Kidney epithelial cell (primary cell): ENCODE results near the gene TMEM87B. TPM values are rescaled to one million over a fixed set of nuclear protein-coding genes. Genes with fewer than 3 reads are reported as not detected.

Source experiments
- DNase-seq: peaks from one replicate; pipeline ENCODE4 v3.0.0-alpha.2; 2010; ENCODE audit warnings: low read depth
- H3K27me3 ChIP-seq: 2 replicates; pipeline ENCODE4 v1.6.0; 2011; ENCODE audit warnings: low read length; ENCODE audit not compliant: control insufficient read depth, insufficient read depth
- H3K36me3 ChIP-seq: 2 replicates; pipeline ENCODE4 v1.5.1; 2011; ENCODE audit warnings: low read length; ENCODE audit not compliant: control insufficient read depth, insufficient read depth
- H3K4me3 ChIP-seq: 2 replicates; pipeline ENCODE4 v1.5.1; 2011; ENCODE audit warnings: low read depth, mild to moderate bottlenecking, control low read depth, low read length
- total RNA-seq: library from RNA; depleted of rRNA; stranded (reverse); fragments of >200 nt; gene quantifications from 2 replicates; pipeline ENCODE4 v1.2.3, GENCODE V29; 2015
- TF ChIP-seq, protein P1 (sequence below): IDR thresholded peaks from 2 replicates; pipeline ENCODE4 v1.5.1; 2011; ENCODE audit warnings: mild to moderate bottlenecking, moderate library complexity, low read length, control low read depth, inconsistent platforms; ENCODE audit not compliant: insufficient read depth, poor library complexity, severe bottlenecking

The TMEM87B gene, protein sequence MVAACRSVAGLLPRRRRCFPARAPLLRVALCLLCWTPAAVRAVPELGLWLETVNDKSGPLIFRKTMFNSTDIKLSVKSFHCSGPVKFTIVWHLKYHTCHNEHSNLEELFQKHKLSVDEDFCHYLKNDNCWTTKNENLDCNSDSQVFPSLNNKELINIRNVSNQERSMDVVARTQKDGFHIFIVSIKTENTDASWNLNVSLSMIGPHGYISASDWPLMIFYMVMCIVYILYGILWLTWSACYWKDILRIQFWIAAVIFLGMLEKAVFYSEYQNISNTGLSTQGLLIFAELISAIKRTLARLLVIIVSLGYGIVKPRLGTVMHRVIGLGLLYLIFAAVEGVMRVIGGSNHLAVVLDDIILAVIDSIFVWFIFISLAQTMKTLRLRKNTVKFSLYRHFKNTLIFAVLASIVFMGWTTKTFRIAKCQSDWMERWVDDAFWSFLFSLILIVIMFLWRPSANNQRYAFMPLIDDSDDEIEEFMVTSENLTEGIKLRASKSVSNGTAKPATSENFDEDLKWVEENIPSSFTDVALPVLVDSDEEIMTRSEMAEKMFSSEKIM
- total RNA-seq, result 20.5 and 24.5 TPM in 2 replicates

DNA sequence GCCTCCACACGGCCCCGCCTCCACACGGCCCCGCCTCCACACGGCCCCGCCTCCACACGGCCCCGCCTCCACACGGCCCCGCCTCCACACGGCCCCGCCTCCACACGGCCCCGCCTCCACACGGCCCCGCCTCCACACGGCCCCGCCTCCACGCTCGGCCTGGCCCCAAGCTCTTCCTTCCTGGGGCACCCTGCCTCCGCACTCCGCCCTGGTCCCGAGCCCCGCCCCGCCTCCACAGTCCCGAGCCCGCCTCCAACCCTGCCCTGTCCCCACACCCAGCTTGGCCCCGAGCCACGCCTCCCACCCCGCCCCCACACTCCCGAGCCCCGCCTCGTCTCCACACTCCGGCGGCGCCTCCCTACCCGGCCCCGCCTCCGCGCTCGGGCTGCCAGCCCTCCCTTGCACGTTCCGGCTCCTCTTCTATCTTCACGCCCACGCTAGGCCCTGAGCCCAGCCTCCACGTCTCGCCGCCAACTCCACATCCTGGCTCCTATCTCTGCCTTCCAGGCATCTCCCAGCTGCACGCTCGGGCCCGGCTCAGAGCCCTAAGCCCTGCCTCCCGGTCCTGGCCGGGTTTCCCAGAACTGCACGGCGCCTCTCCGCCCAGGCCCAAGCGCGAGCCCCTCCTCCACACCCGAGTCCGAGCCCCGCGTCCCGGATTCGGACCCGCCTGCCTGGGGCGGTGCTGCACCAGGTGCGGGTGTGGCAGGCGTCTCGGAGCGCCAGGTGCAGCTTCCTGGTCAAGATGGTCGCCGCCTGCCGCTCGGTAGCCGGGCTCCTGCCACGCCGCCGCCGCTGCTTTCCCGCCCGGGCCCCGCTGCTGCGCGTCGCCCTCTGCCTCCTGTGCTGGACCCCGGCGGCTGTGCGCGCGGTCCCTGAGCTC is at the start of gene TMEM87B:
Gene TMEM87B, plus strand, starts transcription at position 423 of the 883 bp plus-strand sequence. Its CDS starts 323 bp downstream, at position 746.
- DNase-seq, result peak; percentile 74
- TF ChIP-seq, protein P1, sequence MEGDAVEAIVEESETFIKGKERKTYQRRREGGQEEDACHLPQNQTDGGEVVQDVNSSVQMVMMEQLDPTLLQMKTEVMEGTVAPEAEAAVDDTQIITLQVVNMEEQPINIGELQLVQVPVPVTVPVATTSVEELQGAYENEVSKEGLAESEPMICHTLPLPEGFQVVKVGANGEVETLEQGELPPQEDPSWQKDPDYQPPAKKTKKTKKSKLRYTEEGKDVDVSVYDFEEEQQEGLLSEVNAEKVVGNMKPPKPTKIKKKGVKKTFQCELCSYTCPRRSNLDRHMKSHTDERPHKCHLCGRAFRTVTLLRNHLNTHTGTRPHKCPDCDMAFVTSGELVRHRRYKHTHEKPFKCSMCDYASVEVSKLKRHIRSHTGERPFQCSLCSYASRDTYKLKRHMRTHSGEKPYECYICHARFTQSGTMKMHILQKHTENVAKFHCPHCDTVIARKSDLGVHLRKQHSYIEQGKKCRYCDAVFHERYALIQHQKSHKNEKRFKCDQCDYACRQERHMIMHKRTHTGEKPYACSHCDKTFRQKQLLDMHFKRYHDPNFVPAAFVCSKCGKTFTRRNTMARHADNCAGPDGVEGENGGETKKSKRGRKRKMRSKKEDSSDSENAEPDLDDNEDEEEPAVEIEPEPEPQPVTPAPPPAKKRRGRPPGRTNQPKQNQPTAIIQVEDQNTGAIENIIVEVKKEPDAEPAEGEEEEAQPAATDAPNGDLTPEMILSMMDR, result no peak
- no peaks in the 10 kb centered on the region for H3K27me3 ChIP-seq
- peak within 1 kb of the TSS; percentile 76 for H3K4me3 ChIP-seq
- H3K36me3 ChIP-seq, result no peaks in the 10 kb centered on the region

DNA sequence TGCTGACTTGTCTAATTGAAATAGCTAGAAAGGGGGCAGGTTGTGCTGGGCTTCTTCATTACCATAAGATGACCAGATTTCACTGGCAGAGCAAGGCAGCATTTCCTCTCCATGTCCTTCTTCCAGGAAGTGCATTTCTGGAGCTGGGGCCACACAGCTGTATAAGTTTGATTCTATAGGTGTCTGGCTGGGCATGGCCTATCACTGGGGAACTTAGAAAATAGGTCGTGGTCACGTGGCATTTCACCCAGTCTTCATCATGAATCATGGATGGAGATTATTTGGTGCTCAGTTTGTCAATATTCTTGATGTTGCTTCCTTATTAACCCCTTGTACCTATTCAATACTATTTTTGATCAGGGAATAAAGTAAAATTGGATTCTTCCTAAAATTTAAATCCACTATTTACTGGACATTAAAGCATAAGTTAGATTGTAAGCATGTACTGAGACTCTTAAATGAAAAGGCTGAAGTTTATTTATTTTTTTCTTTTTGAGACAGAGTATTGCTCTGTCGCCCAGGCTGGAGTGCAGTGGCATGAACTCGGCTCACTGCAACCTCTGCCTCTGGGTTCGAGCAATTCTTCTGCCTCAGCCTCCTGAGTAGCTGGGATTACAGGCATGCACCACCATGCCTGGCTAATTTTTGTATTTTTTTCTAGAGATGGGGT is 49.5 kb upstream of the TMEM87B start:
- Histone ChIP-seq H3K36me3 (no peaks in the 10 kb centered on the region), H3K4me3 (no peak overlapping the region), H3K27me3 (no peaks in the 10 kb centered on the region)
- TF ChIP-seq, protein P1, result no peak
- no peak for DNase-seq

DNA sequence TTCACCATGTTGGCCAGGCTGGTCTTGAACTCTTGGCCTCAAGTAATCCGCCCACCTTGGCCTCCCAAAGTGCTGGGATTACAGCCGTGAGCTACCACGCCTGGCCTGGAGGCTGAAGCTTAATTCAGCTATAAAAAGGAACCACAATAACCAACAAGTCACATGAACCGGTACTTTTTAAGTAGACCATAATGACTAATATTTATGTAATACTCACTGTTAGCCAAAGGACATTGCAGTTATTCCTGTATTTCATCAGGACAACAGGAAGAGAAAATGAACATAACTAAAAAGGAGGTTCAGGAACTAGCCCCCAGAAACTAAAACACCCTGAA is 49.0 kb upstream of the TMEM87B start:
- TF ChIP-seq, protein P1, result no peak
- Histone ChIP-seq H3K27me3 (no peaks in the 10 kb centered on the region), H3K36me3 (no peaks in the 10 kb centered on the region), H3K4me3 (no peak overlapping the region)
- no peak for DNase-seq

DNA sequence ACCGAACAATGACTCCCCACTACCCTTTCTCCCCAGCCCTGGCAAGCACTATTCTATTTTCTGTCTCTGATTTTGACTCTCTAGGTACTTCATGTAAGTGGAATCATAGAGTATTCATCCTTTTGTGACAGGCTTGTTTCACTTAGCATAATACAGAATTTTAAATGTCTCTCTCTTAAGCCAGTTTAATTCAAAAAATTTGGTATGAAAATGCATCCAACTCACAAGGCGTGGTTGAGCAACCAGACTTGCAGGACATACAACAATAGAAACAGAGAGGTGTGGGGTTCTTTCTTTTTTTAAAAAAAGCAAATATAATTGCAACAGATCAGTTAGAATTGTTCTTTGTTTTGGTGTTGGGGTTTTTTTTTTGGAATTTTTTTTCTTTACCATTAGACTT is 47.6 kb upstream of the TMEM87B start:
- no peaks in the 10 kb centered on the region for H3K27me3 ChIP-seq
- no peak for DNase-seq
- H3K36me3 ChIP-seq, result no peaks in the 10 kb centered on the region
- H3K4me3 ChIP-seq, result no peak overlapping the region
- TF ChIP-seq, protein P1, result no peak

DNA sequence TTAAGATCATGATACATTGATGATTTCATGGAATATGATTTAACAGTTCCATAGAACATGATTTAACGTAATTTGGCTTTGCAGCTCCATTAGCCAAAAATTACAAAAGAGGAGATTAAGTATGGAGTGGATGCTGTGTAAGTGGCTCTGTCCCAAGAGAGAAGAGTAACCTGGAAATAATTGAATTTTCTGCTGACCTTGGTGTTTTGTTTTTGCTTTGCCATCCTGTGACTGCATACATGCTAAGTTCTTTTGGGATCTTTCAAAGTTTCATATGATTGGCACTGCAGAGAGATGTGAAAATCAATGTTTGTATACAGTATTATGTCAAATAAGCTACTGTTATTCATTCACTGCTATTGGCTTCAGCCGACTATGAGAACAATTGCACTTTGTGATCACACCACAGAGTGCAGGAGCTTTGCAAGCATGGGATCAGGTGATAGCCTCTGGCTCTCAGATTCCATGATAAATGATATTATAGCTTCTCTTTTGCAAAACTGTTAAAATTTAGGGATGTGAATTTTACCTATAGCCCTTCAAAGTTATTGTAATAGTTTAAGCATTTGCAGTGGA is 46.1 kb upstream of the TMEM87B start:
- TF ChIP-seq, protein P1, result no peak
- no peaks in the 10 kb centered on the region for H3K36me3 ChIP-seq
- no peak overlapping the region for H3K4me3 ChIP-seq
- H3K27me3 ChIP-seq, result no peaks in the 10 kb centered on the region
- no peak for DNase-seq
